HG02588 (cell line): ENCODE results near the gene TRPM3.
A peak's percentile ranks its signal among the peaks of the same experiment; 100 is the strongest.

Experiments used
- ATAC-seq: cut with Tn5 transposase; IDR thresholded peaks from one replicate; pipeline ENCODE4 v1.9.1; 2021; ENCODE audit warnings: mild to moderate bottlenecking, moderate library complexity; ENCODE audit not compliant: unreplicated experiment

TRPM3 gene

GRCh38 chr9:70496244-70496643, 625.2 kb downstream of the TRPM3 start:
- no peak for ATAC-seq

GRCh38 chr9:70495514-70495913, 625.9 kb downstream of the TRPM3 start:
- ATAC-seq = no peak

GRCh38 chr9:70494221-70494620, 627.2 kb downstream of the TRPM3 start:
- no peak for ATAC-seq

GRCh38 chr9:70493029-70493428, 628.4 kb downstream of the TRPM3 start:
- no peak for ATAC-seq

- ATAC-seq = no peak
Measured at GRCh38 chr9:70492319-70492777, 629.1 kb downstream of the TRPM3 start.

- ATAC-seq = no peak
Measured at GRCh38 chr9:70491426-70492318, 629.7 kb downstream of the TRPM3 start.

- ATAC-seq = no peak
Measured at GRCh38 chr9:70490478-70490877, 630.9 kb downstream of the TRPM3 start.

GRCh38 chr9:70488793-70489105, 632.7 kb downstream of the TRPM3 start:
- no peak for ATAC-seq

- ATAC-seq = no peak
Measured at GRCh38 chr9:70488098-70488792, 633.2 kb downstream of the TRPM3 start.

- ATAC-seq = no peak
Measured at GRCh38 chr9:70486127-70486526, 635.3 kb downstream of the TRPM3 start.

- ATAC-seq = no peak
Measured at GRCh38 chr9:70485273-70485858, 636.1 kb downstream of the TRPM3 start.

GRCh38 chr9:70484232-70485130, 636.9 kb downstream of the TRPM3 start:
- ATAC-seq = peak; percentile 84

GRCh38 chr9:70481471-70481870, 640.0 kb downstream of the TRPM3 start:
- ATAC-seq = no peak

- ATAC-seq = no peak
Measured at GRCh38 chr9:70480405-70480980, 640.9 kb downstream of the TRPM3 start.

GRCh38 chr9:70479880-70480291, 641.5 kb downstream of the TRPM3 start:
- ATAC-seq = no peak
